ENCODE measurements around the gene RPF1. TPM values are rescaled to one million over a fixed set of nuclear protein-coding genes. Genes with fewer than 3 reads are reported as not detected.
"Not testable (repeated sequence)": the region's sequence is repeated elsewhere in the genome, so short reads cannot be mapped to it uniquely, and the experiment has no call there.

The RPF1 gene
- total and polyA plus RNA-seq, 4 donors: 18.6 to 34.1 (median 27.5) TPM

DNA sequence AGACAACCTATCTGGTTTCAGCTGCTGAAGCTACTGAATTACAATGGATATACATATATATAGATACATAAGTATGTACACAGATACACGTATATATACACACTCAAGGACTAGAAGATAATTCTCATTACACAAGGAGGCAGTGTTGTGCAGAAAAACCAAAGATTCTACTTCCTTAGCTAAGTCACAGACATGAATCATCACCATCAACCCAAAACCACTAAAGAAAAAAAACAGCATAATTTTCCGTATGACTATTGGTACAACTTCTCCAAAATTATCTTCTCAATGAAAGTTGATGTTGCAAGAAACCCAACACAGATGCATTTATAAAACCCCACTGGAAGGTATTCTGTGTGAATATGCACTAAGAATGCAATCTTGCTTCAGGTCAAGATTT is 36.8 kb upstream of the RPF1 start:
- no peak overlapping the region for H3K27ac ChIP-seq (ENCODE audit: low read depth in 1 of 2, low read length in 2 of 2)
- no peaks in the 10 kb centered on the region for H3K9me3 ChIP-seq (ENCODE audit: control insufficient read depth, low read length)
- no peaks in the 10 kb centered on the region for H3K36me3 ChIP-seq (ENCODE audit: control insufficient read depth in 1 of 2, insufficient read depth in 2 of 2, low read length in 1 of 2)
- H3K27me3 ChIP-seq (ENCODE audit: control insufficient read depth in 1 of 2, insufficient read depth in 2 of 2, low read length in 1 of 2): no peaks in the 10 kb centered on the region
- H3K4me3 ChIP-seq (ENCODE audit: low read length in 2 of 2): no peak overlapping the region
- intact Hi-C loops (cut with DNase I): loop anchor here (1.0 to 5.0 kb wide), 3 partner anchors 162 to 330 kb away; no protein-coding TSS in a partner anchor
- no peaks in the 10 kb centered on the region for H3K4me1 ChIP-seq (ENCODE audit: control insufficient read depth in 1 of 2, insufficient read depth in 2 of 2, low read length in 2 of 2)
- DNase-seq: no peak
- WGBS, 2 donors: 2 to 6% methylated on average over 2 of the region's 2 CpGs
- ATAC-seq (ENCODE audit: low FRiP score): peak; percentile 81

DNA sequence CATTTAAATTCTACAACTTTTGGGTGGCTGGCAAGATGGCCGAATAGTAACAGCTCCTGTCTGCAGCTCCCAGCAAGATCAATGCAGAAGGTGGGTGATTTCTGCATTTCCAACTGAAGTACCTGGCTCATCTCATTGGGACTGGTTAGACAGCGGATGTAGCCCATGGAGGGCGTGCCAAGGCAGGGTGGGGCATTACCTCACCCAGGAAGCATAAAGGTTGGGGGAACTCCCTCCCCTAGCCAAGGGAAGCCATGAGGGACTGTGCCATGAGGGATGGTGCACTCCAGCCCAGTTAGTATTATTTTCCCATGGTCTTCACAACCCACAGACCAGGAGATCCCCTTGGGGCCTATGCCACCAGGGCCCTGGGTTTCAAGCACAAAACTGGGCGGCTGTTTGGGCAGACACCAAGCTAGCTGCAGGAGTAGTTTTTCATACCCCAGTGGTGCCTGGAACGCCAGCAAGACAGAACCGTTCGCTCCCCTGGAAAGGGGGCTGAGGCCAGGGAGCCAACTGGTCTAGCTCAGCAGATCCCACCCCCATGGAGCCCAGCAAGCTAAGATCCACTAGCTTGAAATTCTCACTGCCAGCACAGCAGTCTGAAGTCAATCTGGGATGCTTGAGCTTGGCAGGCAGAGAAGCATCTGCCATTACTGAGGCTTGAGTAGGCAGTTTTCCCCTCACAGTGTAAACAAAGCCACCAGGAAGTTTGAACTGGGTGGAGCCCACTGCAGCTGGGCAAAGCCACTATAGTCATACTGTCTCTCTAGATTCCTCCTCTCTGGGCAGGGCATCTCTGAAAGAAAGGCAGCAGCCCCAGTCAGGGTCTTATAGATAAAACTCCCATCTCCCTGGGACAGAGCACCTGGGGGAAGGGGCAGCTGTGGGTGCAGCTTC is 36.1 kb upstream of the RPF1 start:
- H3K4me1 ChIP-seq (ENCODE audit: control insufficient read depth in 1 of 2, insufficient read depth in 2 of 2, low read length in 2 of 2); H3K27me3 ChIP-seq (ENCODE audit: control insufficient read depth in 1 of 2, insufficient read depth in 2 of 2, low read length in 1 of 2); H3K27ac ChIP-seq (ENCODE audit: low read depth in 1 of 2, low read length in 2 of 2); H3K36me3 ChIP-seq (ENCODE audit: control insufficient read depth in 1 of 2, insufficient read depth in 2 of 2, low read length in 1 of 2); ATAC-seq (ENCODE audit: low FRiP score); DNase-seq; H3K4me3 ChIP-seq (ENCODE audit: low read length in 2 of 2); H3K9me3 ChIP-seq (ENCODE audit: control insufficient read depth, low read length): not testable (repeated sequence)
- 85% methylated on average over 7 of the region's 7 CpGs for WGBS, 2 donors
- intact Hi-C loops (cut with DNase I): loop anchor here (1.0 to 5.0 kb wide), 3 partner anchors 161 to 329 kb away; no protein-coding TSS in a partner anchor

- H3K27ac ChIP-seq (ENCODE audit: low read depth in 1 of 2, low read length in 2 of 2); H3K27me3 ChIP-seq (ENCODE audit: control insufficient read depth in 1 of 2, insufficient read depth in 2 of 2, low read length in 1 of 2); DNase-seq; ATAC-seq (ENCODE audit: low FRiP score); intact Hi-C loops (cut with DNase I); H3K9me3 ChIP-seq (ENCODE audit: control insufficient read depth, low read length); H3K4me3 ChIP-seq (ENCODE audit: low read length in 2 of 2); H3K4me1 ChIP-seq (ENCODE audit: control insufficient read depth in 1 of 2, insufficient read depth in 2 of 2, low read length in 2 of 2); H3K36me3 ChIP-seq (ENCODE audit: control insufficient read depth in 1 of 2, insufficient read depth in 2 of 2, low read length in 1 of 2): not testable (repeated sequence)
- WGBS, 2 donors: 92 to 95% methylated on average over 3 of the region's 3 CpGs
Measured at GRCh38 chr1:84448704-84449103, 30.4 kb upstream of the RPF1 start.

DNA sequence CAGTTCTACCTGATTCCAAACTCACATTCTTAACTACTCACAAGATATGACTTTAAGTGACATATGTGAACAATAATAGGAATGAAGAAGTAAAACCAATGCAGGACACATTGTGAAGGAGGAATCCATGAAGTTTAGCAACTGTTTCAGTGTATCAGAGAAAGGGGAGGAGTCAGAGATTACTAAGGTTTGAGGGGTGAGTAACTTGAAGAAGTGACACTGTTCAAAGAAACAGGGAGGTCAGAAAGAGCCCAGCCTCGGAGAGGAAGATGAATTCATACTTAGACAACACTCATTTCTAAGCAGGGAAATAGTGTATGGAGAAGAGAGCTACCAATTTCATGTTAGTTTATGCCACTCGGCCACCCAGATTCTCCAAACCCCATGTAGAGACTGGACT is 28.2 kb upstream of the RPF1 start:
- 77 to 78% methylated on average over 2 of the region's 2 CpGs for WGBS, 2 donors
- Histone ChIP-seq H3K27me3 (ENCODE audit: control insufficient read depth in 1 of 2, insufficient read depth in 2 of 2, low read length in 1 of 2) (no peaks in the 10 kb centered on the region), H3K9me3 (ENCODE audit: control insufficient read depth, low read length) (no peaks in the 10 kb centered on the region), H3K4me1 (ENCODE audit: control insufficient read depth in 1 of 2, insufficient read depth in 2 of 2, low read length in 2 of 2) (no peaks in the 10 kb centered on the region), H3K4me3 (ENCODE audit: low read length in 2 of 2) (no peak overlapping the region), H3K27ac (ENCODE audit: low read depth in 1 of 2, low read length in 2 of 2) (no peak overlapping the region), H3K36me3 (ENCODE audit: control insufficient read depth in 1 of 2, insufficient read depth in 2 of 2, low read length in 1 of 2) (no peaks in the 10 kb centered on the region)
- intact Hi-C loops (cut with DNase I): no loop called here
- DNase-seq (no peak), ATAC-seq (ENCODE audit: low FRiP score) (no peak)

GRCh38 chr1:84452436-84452835 is 26.6 kb upstream of the RPF1 start:
- Histone ChIP-seq H3K4me3 (ENCODE audit: low read length in 2 of 2) (no peak overlapping the region), H3K36me3 (ENCODE audit: control insufficient read depth in 1 of 2, insufficient read depth in 2 of 2, low read length in 1 of 2) (no peaks in the 10 kb centered on the region), H3K4me1 (ENCODE audit: control insufficient read depth in 1 of 2, insufficient read depth in 2 of 2, low read length in 2 of 2) (no peaks in the 10 kb centered on the region), H3K9me3 (ENCODE audit: control insufficient read depth, low read length) (no peaks in the 10 kb centered on the region), H3K27me3 (ENCODE audit: control insufficient read depth in 1 of 2, insufficient read depth in 2 of 2, low read length in 1 of 2) (peaks cover 0 to 1% of the 10 kb centered on the region in 2 donors), H3K27ac (ENCODE audit: low read depth in 1 of 2, low read length in 2 of 2) (no peak overlapping the region)
- DNase-seq: no peak
- intact Hi-C loops (cut with DNase I): no loop called here
- ATAC-seq (ENCODE audit: low FRiP score): no peak
- WGBS, 2 donors: 63 to 65% methylated on average over 3 of the region's 3 CpGs

DNA sequence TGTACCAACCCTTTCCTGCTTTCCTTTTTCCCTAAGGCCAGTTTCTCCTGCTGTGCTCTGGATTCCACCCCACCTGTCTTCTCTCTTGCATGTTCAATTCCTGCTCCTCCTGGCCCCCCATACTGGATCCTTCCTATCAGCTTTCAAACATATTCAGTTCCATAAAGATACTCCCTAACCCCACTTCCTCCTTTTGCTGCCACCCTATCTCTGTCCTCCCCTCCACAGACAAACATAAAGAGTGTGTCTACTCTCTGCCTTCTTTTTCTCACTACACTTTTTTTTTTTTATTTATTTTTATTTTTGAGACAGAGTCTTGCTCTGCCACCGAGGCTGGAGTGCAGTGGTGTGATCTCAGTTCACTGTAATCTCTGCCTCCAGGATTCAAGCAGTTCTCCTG is 16.9 kb upstream of the RPF1 start:
- ATAC-seq (ENCODE audit: low FRiP score) (no peak), DNase-seq (no peak)
- Histone ChIP-seq H3K4me1 (ENCODE audit: control insufficient read depth in 1 of 2, insufficient read depth in 2 of 2, low read length in 2 of 2) (no peaks in the 10 kb centered on the region), H3K27me3 (ENCODE audit: control insufficient read depth in 1 of 2, insufficient read depth in 2 of 2, low read length in 1 of 2) (no peaks in the 10 kb centered on the region), H3K36me3 (ENCODE audit: control insufficient read depth in 1 of 2, insufficient read depth in 2 of 2, low read length in 1 of 2) (no peaks in the 10 kb centered on the region), H3K9me3 (ENCODE audit: control insufficient read depth, low read length) (no peaks in the 10 kb centered on the region), H3K27ac (ENCODE audit: low read depth in 1 of 2, low read length in 2 of 2) (no peak overlapping the region), H3K4me3 (ENCODE audit: low read length in 2 of 2) (no peak overlapping the region)
- 70 to 81% methylated on average over 1 of the region's 1 CpG for WGBS, 2 donors
- intact Hi-C loops (cut with DNase I): no loop called here

DNA sequence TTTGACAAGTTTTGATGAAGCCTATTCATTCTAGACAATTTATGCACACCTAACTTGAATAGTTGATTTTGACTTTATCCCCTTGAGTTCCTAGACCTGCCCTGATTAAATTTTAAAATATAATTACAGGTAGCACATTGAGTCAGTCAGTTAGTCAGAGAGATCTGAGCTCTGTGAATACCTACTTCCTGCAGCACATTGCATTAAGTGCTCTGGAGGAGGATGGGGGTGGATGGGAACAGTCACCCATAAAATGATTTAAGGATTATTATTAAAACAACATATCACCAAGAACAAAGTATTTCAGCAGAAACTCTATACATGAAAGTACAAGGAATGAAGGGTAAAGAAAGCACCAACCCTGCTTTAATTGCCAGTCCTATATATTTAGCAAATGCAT is 11.8 kb upstream of the RPF1 start:
- Histone ChIP-seq H3K27ac (ENCODE audit: low read depth in 1 of 2, low read length in 2 of 2) (no peak overlapping the region), H3K4me1 (ENCODE audit: control insufficient read depth in 1 of 2, insufficient read depth in 2 of 2, low read length in 2 of 2) (no peaks in the 10 kb centered on the region), H3K9me3 (ENCODE audit: control insufficient read depth, low read length) (no peaks in the 10 kb centered on the region), H3K4me3 (ENCODE audit: low read length in 2 of 2) (no peak overlapping the region), H3K36me3 (ENCODE audit: control insufficient read depth in 1 of 2, insufficient read depth in 2 of 2, low read length in 1 of 2) (no peaks in the 10 kb centered on the region), H3K27me3 (ENCODE audit: control insufficient read depth in 1 of 2, insufficient read depth in 2 of 2, low read length in 1 of 2) (no peaks in the 10 kb centered on the region)
- intact Hi-C loops (cut with DNase I): no loop called here
- no peak for ATAC-seq (ENCODE audit: low FRiP score)
- DNase-seq: no peak

- H3K4me1 ChIP-seq (ENCODE audit: control insufficient read depth in 1 of 2, insufficient read depth in 2 of 2, low read length in 2 of 2): no peaks in the 10 kb centered on the region
- H3K4me3 ChIP-seq (ENCODE audit: low read length in 2 of 2): no peak overlapping the region
- H3K36me3 ChIP-seq (ENCODE audit: control insufficient read depth in 1 of 2, insufficient read depth in 2 of 2, low read length in 1 of 2): peaks cover 0 to under 1% of the 10 kb centered on the region in 2 donors
- no peaks in the 10 kb centered on the region for H3K27me3 ChIP-seq (ENCODE audit: control insufficient read depth in 1 of 2, insufficient read depth in 2 of 2, low read length in 1 of 2)
- WGBS, 2 donors: 38 to 41% methylated on average over 1 of the region's 1 CpG
- intact Hi-C loops (cut with DNase I): loop anchor here in 1 of 2 donors (10.0 kb wide), 1 partner anchor 129 kb away; no protein-coding TSS in a partner anchor
- no peaks in the 10 kb centered on the region for H3K9me3 ChIP-seq (ENCODE audit: control insufficient read depth, low read length)
- ATAC-seq (ENCODE audit: low FRiP score): no peak
- no peak overlapping the region for H3K27ac ChIP-seq (ENCODE audit: low read depth in 1 of 2, low read length in 2 of 2)
- no peak for DNase-seq
Measured at GRCh38 chr1:84476225-84476624, 2.8 kb upstream of the RPF1 start.

GRCh38 chr1:84479998-84480397 is 932 bp downstream of the RPF1 start:
- intact Hi-C loops (cut with DNase I): loop anchor here in 1 of 2 donors (2.0 to 10.0 kb wide), 2 partner anchors 25 to 125 kb away; no protein-coding TSS in a partner anchor
- Histone ChIP-seq H3K9me3 (ENCODE audit: control insufficient read depth, low read length) (no peaks in the 10 kb centered on the region), H3K27me3 (ENCODE audit: control insufficient read depth in 1 of 2, insufficient read depth in 2 of 2, low read length in 1 of 2) (no peaks in the 10 kb centered on the region), H3K4me3 (ENCODE audit: low read length in 2 of 2) (peak overlapping the region; percentile 67 to 90), H3K27ac (ENCODE audit: low read depth in 1 of 2, low read length in 2 of 2) (no peak overlapping the region), H3K36me3 (ENCODE audit: control insufficient read depth in 1 of 2, insufficient read depth in 2 of 2, low read length in 1 of 2) (peaks cover 0 to 2% of the 10 kb centered on the region in 2 donors), H3K4me1 (ENCODE audit: control insufficient read depth in 1 of 2, insufficient read depth in 2 of 2, low read length in 2 of 2) (peaks cover 0 to 2% of the 10 kb centered on the region in 2 donors)
- DNase-seq (no peak), ATAC-seq (ENCODE audit: low FRiP score) (no peak)
- 2 to 3% methylated on average over 9 of the region's 9 CpGs for WGBS, 2 donors
